Thyroid gland (tissue), 4 donors: ENCODE results near the gene COQ7. TPM values are rescaled to one million over a fixed set of nuclear protein-coding genes. Genes with fewer than 3 reads are reported as not detected.
A peak's percentile ranks its signal among the peaks of the same experiment; 100 is the strongest.

Experiments
- DNase-seq, 2 donors: peaks; one replicate each; pipeline ENCODE4 v3.0.0-alpha.2; 2019
- H3K27ac ChIP-seq, 3 donors: fragments of 200-600 bp; sonication (generic); 1 replicate in 2 of 3; 2 replicates in 1 of 3; pipeline ENCODE4 v1.5.1; 2016 to 2019; ENCODE audit warnings: mild to moderate bottlenecking in 1 of 3, moderate library complexity in 1 of 3
- H3K27me3 ChIP-seq: fragments of 200-600 bp; sonication (generic); one replicate; pipeline ENCODE4 v1.5.1; 2019
- H3K36me3 ChIP-seq, 2 donors: fragments of 200-600 bp; sonication (generic); one replicate each; pipeline ENCODE4 v1.5.1; 2016 to 2019
- H3K4me1 ChIP-seq, 2 donors: fragments of 200-600 bp; sonication (generic); one replicate each; pipeline ENCODE4 v1.5.1; 2017 to 2019
- H3K4me3 ChIP-seq, 3 donors: fragments of 200-600 bp; sonication (generic); replicated peaks in 1 of 3; 1 replicate in 2 of 3; 2 replicates in 1 of 3; pipeline ENCODE4 v1.5.1; 2016; ENCODE audit warnings: mild to moderate bottlenecking in 1 of 3
- H3K9me3 ChIP-seq: fragments of 200-600 bp; sonication (generic); one replicate; pipeline ENCODE4 v1.5.1; 2017
- CTCF ChIP-seq, 6 experiments: fragments of 200-600 bp in 3 of 6; fragments of 450-650 bp in 3 of 6; sonication (generic) in 3 of 6; IDR thresholded peaks; one replicate each; pipeline ENCODE4 v1.5.1; 2016 to 2019; ENCODE audit warnings: antibody characterized with exemption in 6 of 6, mild to moderate bottlenecking in 2 of 6, inconsistent platforms in 1 of 6, moderate library complexity in 1 of 6
- POLR2A ChIP-seq, 2 donors: fragments of 450-650 bp; IDR thresholded peaks; one replicate each; pipeline ENCODE4 v1.6.1; 2017; ENCODE audit warnings: antibody characterized with exemption in 2 of 2, mild to moderate bottlenecking in 2 of 2, moderate library complexity in 1 of 2
- WGBS, 2 donors: methylation state at CpG; one replicate each; pipeline ENCODE4 v1.1.5; 2017; 5-methylcytosine and 5-hydroxymethylcytosine counted together
- intact Hi-C: fragments of 100-400 bp; cut with DNase I; formaldehyde crosslinking; loops from one replicate; pipeline ENCODE4 v1.15.1; 2023
- total RNA-seq, 4 donors: library from RNA; depleted of rRNA; stranded (reverse); fragments of >200 nt; gene quantifications; one replicate each; pipeline ENCODE4 v1.2.3, GENCODE V29; 2016

Gene COQ7
- total RNA-seq, 4 donors from 2014 or later, result 26.4 to 41.9 (median 38.4) TPM

GRCh38 chr16:19109288-19109664 lies 41.9 kb downstream of the COQ7 start:
- DNase-seq, result no peak
- Histone ChIP-seq H3K27ac (no peak overlapping the region), H3K9me3 (no peaks in the 10 kb centered on the region), H3K4me3 (no peak overlapping the region), H3K36me3 (no peaks in the 10 kb centered on the region), H3K27me3 (no peaks in the 10 kb centered on the region), H3K4me1 (peaks cover 0 to 13% of the 10 kb centered on the region in 2 donors)
- TF ChIP-seq POLR2A (IDR thresholded peaks at IDR 0.05), result no peak
- TF ChIP-seq CTCF (IDR thresholded peaks at IDR 0.05), result no peak
- 84 to 88% methylated on average over 4 of the region's 4 CpGs for WGBS, 2 donors
- intact Hi-C loops, result no loop called here

- Histone ChIP-seq H3K4me3 (no peak overlapping the region), H3K9me3 (no peaks in the 10 kb centered on the region), H3K27ac (no peak overlapping the region), H3K27me3 (no peaks in the 10 kb centered on the region), H3K4me1 (peaks cover 11 to 27% of the 10 kb centered on the region in 2 donors), H3K36me3 (peaks cover 0 to 8% of the 10 kb centered on the region in 2 donors)
- DNase-seq, result no peak
- intact Hi-C loops, result no loop called here
- WGBS, 2 donors, result 97 to 98% methylated on average over 4 of the region's 4 CpGs
- no peak for TF ChIP-seq CTCF (IDR thresholded peaks at IDR 0.05)
- no peak for TF ChIP-seq POLR2A (IDR thresholded peaks at IDR 0.05)
Observed at GRCh38 chr16:19110537-19111360, 43.3 kb downstream of the COQ7 start.

GRCh38 chr16:19112099-19112407 lies 44.6 kb downstream of the COQ7 start:
- intact Hi-C loops, result no loop called here
- H3K9me3 ChIP-seq, result no peaks in the 10 kb centered on the region
- H3K27me3 ChIP-seq, result no peaks in the 10 kb centered on the region
- TF ChIP-seq POLR2A (IDR thresholded peaks at IDR 0.05) (no peak), CTCF (IDR thresholded peaks at IDR 0.05) (no peak)
- H3K4me3 ChIP-seq, result no peak overlapping the region
- no peak for DNase-seq
- H3K4me1 ChIP-seq, result peaks cover 18 to 40% of the 10 kb centered on the region in 2 donors
- no peak overlapping the region for H3K27ac ChIP-seq
- 95 to 97% methylated on average over 2 of the region's 2 CpGs for WGBS, 2 donors
- peaks cover 0 to 13% of the 10 kb centered on the region in 2 donors for H3K36me3 ChIP-seq

- DNase-seq, result peak; percentile 78
- Histone ChIP-seq H3K4me3 (peak within 1 kb of the TSS in 2 of 3 donors; percentile 45 to 74), H3K36me3 (peaks cover 0 to 13% of the 10 kb centered on the region in 2 donors), H3K4me1 (peaks cover 20 to 56% of the 10 kb centered on the region in 2 donors), H3K27me3 (no peaks in the 10 kb centered on the region), H3K9me3 (no peaks in the 10 kb centered on the region), H3K27ac (peak within 1 kb of the TSS; percentile 81 to 92 (median 87))
- TF ChIP-seq CTCF (IDR thresholded peaks at IDR 0.05), result no peak
- peak in 1 of 2 donors; percentile 58 for TF ChIP-seq POLR2A (IDR thresholded peaks at IDR 0.05)
- 0 to 2% methylated on average over 24 to 42 of the region's 74 CpGs for WGBS, 2 donors
- intact Hi-C loops, result no loop called here
Observed at GRCh38 chr16:19113577-19114358, 46.4 kb downstream of the COQ7 start, which contains the start of gene ITPRIPL2. Gene ITPRIPL2, plus strand, starts transcription at chr16:19113964. Its CDS starts 498 bp downstream, at chr16:19114462.
